Measurements from ENCODE around the gene HNF4A.
A peak's percentile ranks its signal among the peaks of the same experiment; 100 is the strongest.
"Not testable (repeated sequence)": the region's sequence is repeated elsewhere in the genome, so short reads cannot be mapped to it uniquely, and the experiment has no call there.

The HNF4A gene

DNA sequence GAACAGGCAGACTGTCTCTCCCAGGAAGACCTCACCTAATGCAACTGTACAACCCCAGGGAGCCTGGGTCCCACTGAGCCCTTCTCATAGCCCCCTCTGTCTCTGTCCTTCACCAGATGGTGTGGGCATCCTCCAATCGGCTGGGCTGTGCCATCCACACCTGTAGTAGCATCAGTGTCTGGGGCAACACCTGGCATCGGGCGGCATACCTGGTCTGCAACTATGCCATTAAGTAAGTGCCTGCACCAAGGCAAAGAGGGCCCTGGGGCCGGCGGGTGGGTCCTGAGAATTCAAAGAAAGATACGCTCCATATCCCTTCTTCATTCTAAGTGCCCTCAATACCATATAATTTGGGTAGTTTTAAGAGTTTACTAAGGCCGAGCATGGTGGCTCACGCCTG lies 10.4 kb upstream of the HNF4A start:
- H3K9me3 ChIP-seq (ENCODE audit: severe bottlenecking): no peaks in the 10 kb centered on the region
- TF ChIP-seq, protein P1, sequence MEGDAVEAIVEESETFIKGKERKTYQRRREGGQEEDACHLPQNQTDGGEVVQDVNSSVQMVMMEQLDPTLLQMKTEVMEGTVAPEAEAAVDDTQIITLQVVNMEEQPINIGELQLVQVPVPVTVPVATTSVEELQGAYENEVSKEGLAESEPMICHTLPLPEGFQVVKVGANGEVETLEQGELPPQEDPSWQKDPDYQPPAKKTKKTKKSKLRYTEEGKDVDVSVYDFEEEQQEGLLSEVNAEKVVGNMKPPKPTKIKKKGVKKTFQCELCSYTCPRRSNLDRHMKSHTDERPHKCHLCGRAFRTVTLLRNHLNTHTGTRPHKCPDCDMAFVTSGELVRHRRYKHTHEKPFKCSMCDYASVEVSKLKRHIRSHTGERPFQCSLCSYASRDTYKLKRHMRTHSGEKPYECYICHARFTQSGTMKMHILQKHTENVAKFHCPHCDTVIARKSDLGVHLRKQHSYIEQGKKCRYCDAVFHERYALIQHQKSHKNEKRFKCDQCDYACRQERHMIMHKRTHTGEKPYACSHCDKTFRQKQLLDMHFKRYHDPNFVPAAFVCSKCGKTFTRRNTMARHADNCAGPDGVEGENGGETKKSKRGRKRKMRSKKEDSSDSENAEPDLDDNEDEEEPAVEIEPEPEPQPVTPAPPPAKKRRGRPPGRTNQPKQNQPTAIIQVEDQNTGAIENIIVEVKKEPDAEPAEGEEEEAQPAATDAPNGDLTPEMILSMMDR (IDR thresholded peaks at IDR 0.05; ENCODE audit: poor library complexity, severe bottlenecking): no peak
- no peaks in the 10 kb centered on the region for H3K36me3 ChIP-seq (ENCODE audit: low read depth)
- H3K27me3 ChIP-seq (ENCODE audit: insufficient read depth, poor library complexity, severe bottlenecking): no peaks in the 10 kb centered on the region
- H3K4me3 ChIP-seq (ENCODE audit: severe bottlenecking): no peak overlapping the region
- no peaks in the 10 kb centered on the region for H3K4me1 ChIP-seq (ENCODE audit: insufficient read depth, poor library complexity, severe bottlenecking)
- 0 out of 3 replicates have a peak, but pooled peaks have one; percentile 7 for ATAC-seq (ENCODE audit: low read depth)
- no peak for DNase-seq (ENCODE audit: low spot score)
- no peak overlapping the region for H3K27ac ChIP-seq (ENCODE audit: poor library complexity, severe bottlenecking)

DNA sequence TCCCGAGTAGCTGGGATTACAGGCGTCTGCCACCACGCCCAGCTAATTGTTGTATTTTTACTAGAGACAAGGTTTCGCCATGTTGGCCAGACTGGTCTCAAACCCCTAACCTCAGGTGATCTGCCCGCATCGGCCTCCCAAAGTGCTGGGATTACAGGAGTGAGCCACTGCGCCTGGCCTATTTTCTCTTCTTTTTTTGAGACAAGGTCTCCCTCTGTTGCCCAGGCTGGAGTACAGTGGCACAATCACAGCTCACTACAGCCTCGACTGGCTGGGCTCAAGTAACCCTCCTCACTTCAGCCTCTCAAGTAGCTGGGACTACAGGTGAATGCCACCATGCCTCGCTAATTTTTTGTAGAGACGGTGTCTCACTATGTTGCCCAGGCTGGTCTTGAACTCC lies 9.6 kb upstream of the HNF4A start:
- DNase-seq (ENCODE audit: low spot score); ATAC-seq (ENCODE audit: low read depth); H3K36me3 ChIP-seq (ENCODE audit: low read depth); H3K9me3 ChIP-seq (ENCODE audit: severe bottlenecking); H3K4me3 ChIP-seq (ENCODE audit: severe bottlenecking); H3K27ac ChIP-seq (ENCODE audit: poor library complexity, severe bottlenecking); H3K27me3 ChIP-seq (ENCODE audit: insufficient read depth, poor library complexity, severe bottlenecking); H3K4me1 ChIP-seq (ENCODE audit: insufficient read depth, poor library complexity, severe bottlenecking): not testable (repeated sequence)

DNA sequence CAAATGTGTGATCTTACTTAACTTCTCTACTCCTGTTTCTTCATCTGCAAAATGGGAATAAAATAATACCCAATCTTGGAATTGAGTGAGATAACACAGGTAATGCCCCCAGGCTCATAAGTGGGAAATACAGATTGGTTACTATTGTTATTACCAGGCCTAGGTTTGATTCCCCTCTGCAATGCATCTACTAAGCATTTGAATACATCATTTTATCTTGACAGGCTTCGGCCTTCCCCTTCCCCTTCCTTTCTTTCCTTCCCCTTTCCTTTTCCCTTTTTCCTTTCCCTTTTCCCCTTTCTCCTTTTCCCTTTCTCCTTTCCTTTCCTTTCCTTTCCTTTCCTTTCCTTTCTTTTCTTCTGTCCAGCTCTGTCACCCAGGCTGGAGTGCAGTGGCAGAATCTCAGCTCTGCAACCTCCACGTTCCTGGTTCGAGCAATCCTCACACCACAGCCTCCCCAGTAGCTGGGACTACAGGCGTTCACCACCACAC lies 7.3 kb upstream of the HNF4A start:
- H3K27ac ChIP-seq (ENCODE audit: poor library complexity, severe bottlenecking): no peak overlapping the region
- H3K4me3 ChIP-seq (ENCODE audit: severe bottlenecking): no peak overlapping the region
- no peaks in the 10 kb centered on the region for H3K27me3 ChIP-seq (ENCODE audit: insufficient read depth, poor library complexity, severe bottlenecking)
- ATAC-seq (ENCODE audit: low read depth) (no peak), DNase-seq (ENCODE audit: low spot score) (no peak)
- no peaks in the 10 kb centered on the region for H3K36me3 ChIP-seq (ENCODE audit: low read depth)
- TF ChIP-seq, protein P1 (IDR thresholded peaks at IDR 0.05; ENCODE audit: poor library complexity, severe bottlenecking): no peak
- H3K4me1 ChIP-seq (ENCODE audit: insufficient read depth, poor library complexity, severe bottlenecking): no peaks in the 10 kb centered on the region
- no peaks in the 10 kb centered on the region for H3K9me3 ChIP-seq (ENCODE audit: severe bottlenecking)

DNA sequence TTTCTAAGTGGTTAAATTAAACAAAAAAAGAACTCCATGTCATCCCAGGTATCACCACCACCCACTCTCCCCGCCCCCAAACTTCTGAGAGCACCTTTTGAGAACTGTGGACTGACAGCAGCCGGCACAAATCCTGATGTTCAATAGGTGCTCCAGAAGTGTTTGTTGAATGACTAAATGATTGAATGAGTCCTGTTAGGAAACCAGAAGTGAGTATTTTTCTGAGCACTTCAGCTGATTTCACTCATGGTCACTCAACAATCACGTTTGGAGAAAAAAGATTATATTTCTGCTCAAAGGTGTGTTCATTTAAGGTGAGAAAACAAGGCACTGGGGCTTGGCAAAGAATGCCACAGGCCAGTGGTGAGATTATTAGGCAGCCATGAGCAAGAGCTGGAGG lies 6.2 kb upstream of the HNF4A start:
- no peak for ATAC-seq (ENCODE audit: low read depth)
- Histone ChIP-seq H3K4me1 (ENCODE audit: insufficient read depth, poor library complexity, severe bottlenecking) (no peaks in the 10 kb centered on the region), H3K36me3 (ENCODE audit: low read depth) (no peaks in the 10 kb centered on the region), H3K4me3 (ENCODE audit: severe bottlenecking) (no peak overlapping the region), H3K9me3 (ENCODE audit: severe bottlenecking) (no peaks in the 10 kb centered on the region), H3K27ac (ENCODE audit: poor library complexity, severe bottlenecking) (no peak overlapping the region), H3K27me3 (ENCODE audit: insufficient read depth, poor library complexity, severe bottlenecking) (no peaks in the 10 kb centered on the region)
- no peak for DNase-seq (ENCODE audit: low spot score)
- TF ChIP-seq, protein P1 (IDR thresholded peaks at IDR 0.05; ENCODE audit: poor library complexity, severe bottlenecking): no peak

DNA sequence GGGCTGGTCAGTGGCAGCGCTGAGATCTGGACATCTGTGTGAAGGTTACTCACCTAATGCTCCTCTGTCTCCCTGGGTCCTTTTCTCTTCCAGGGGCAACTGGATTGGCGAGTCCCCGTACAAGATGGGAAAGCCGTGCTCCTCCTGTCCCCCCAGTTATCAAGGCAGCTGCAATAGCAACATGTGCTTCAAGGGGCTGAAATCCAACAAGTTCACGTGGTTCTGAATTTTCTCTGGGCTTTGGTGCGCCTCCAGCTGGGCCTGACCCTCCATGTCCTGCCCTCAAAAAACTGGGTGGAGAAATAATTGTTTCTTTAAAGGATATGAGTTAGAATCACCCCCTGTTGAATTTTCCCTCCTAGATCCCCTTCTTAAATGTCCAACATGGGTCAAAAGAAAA lies 4.9 kb upstream of the HNF4A start:
- TF ChIP-seq, protein P1 (IDR thresholded peaks at IDR 0.05; ENCODE audit: poor library complexity, severe bottlenecking): no peak
- H3K4me3 ChIP-seq (ENCODE audit: severe bottlenecking): no peak overlapping the region
- no peaks in the 10 kb centered on the region for H3K27me3 ChIP-seq (ENCODE audit: insufficient read depth, poor library complexity, severe bottlenecking)
- H3K27ac ChIP-seq (ENCODE audit: poor library complexity, severe bottlenecking): no peak overlapping the region
- no peaks in the 10 kb centered on the region for H3K4me1 ChIP-seq (ENCODE audit: insufficient read depth, poor library complexity, severe bottlenecking)
- no peaks in the 10 kb centered on the region for H3K36me3 ChIP-seq (ENCODE audit: low read depth)
- no peak for DNase-seq (ENCODE audit: low spot score)
- no peak for ATAC-seq (ENCODE audit: low read depth)
- no peaks in the 10 kb centered on the region for H3K9me3 ChIP-seq (ENCODE audit: severe bottlenecking)
